H1 (cell line): ENCODE measurements around the gene FUNDC1. TPM values are rescaled to one million over a fixed set of nuclear protein-coding genes. Genes with fewer than 3 reads are reported as not detected.

Experiments used
- EP300 ChIP-seq, 2 experiments: IDR thresholded peaks; 1 replicate in 1 of 2; 2 replicates in 1 of 2; pipeline ENCODE4 v1.6.1; 2011 to 2012; ENCODE audit warnings: low read depth in 2 of 2, low read length in 2 of 2, mild to moderate bottlenecking in 2 of 2, borderline replicate concordance in 1 of 2, inconsistent platforms in 1 of 2, moderate library complexity in 1 of 2
- JUND ChIP-seq: IDR thresholded peaks from 2 replicates; pipeline ENCODE4 v1.6.1; 2011; ENCODE audit warnings: mild to moderate bottlenecking, improper control_type of control experiment, low read length
- MAFK ChIP-seq: IDR thresholded peaks from 2 replicates; pipeline ENCODE4 v1.6.1; 2012; ENCODE audit warnings: low read depth, mild to moderate bottlenecking, improper control_type of control experiment, low read length
- MAX ChIP-seq: IDR thresholded peaks from 2 replicates; pipeline ENCODE4 v1.6.1; 2012; ENCODE audit warnings: inconsistent platforms
- SAP30 ChIP-seq: fragments of 300-600 bp; sonication (generic); IDR thresholded peaks from 2 replicates; pipeline ENCODE4 v1.7.1; 2012; ENCODE audit warnings: low read length, moderate library complexity, mild to moderate bottlenecking, inconsistent platforms; ENCODE audit not compliant: insufficient read depth, insufficient replicate concordance
- SIN3A ChIP-seq, 2 experiments: IDR thresholded peaks in 1 of 2; conservative IDR thresholded peaks in 1 of 2; 2 replicates each; pipeline ENCODE4 v1.6.1; 2011 to 2012; ENCODE audit warnings: low read length in 2 of 2, improper control_type of control experiment in 1 of 2, low read depth in 1 of 2, mild to moderate bottlenecking in 1 of 2
- SP4 ChIP-seq: IDR thresholded peaks from 2 replicates; pipeline ENCODE4 v1.6.1; 2012; ENCODE audit warnings: low read length, inconsistent platforms
- TAF7 ChIP-seq: optimal IDR thresholded peaks from 2 replicates; pipeline ENCODE3; 2011; ENCODE audit warnings: low read depth, mild to moderate bottlenecking, inconsistent platforms, low read length, moderate library complexity, borderline replicate concordance
- TCF12 ChIP-seq: IDR thresholded peaks from 2 replicates; pipeline ENCODE4 v1.6.1; 2011; ENCODE audit warnings: low read depth, mild to moderate bottlenecking, low read length
- polyA plus RNA-seq, 7 experiments: library from polyadenylated mRNA; depleted of rRNA in 3 of 7; stranded (reverse) in 5 of 7; unstranded in 2 of 7; fragments of >200 nt in 5 of 7; fragments of 200-250 nt in 2 of 7; gene quantifications; 1 replicate in 5 of 7; 2 replicates in 1 of 7; 4 replicates in 1 of 7; pipeline versions ENCODE4 v1.2.1 to v1.2.3, GENCODE V29; 2011 to 2013; ENCODE audit warnings: missing spikeins in 2 of 7, mixed read lengths in 2 of 7
- total RNA-seq: library from RNA; stranded (reverse); fragmentation: NEBNext Ultra II Directional; extraction: Animal tissue kit (Norgen Biotek cat#: 25700); gene quantifications from 2 replicates; pipeline ENCODE4 v1.2.1, GENCODE V29; 2021
- TF ChIP-seq, protein P1 (sequence below): fragments of 300-600 bp; sonication (generic); IDR thresholded peaks from 2 replicates; pipeline ENCODE4 v1.7.1; 2012; ENCODE audit warnings: low read length, moderate library complexity, mild to moderate bottlenecking, inconsistent platforms; ENCODE audit not compliant: insufficient replicate concordance

FUNDC1 gene
- total and polyA plus RNA-seq, 2 of the 8 experiments (the other 6 are each of a cell fraction or from before 2014, with no cell fraction given), result 13.7 to 24.1 TPM

GRCh38 chrX:44474410-44474809 lies 68.2 kb downstream of the FUNDC1 start (continued):
- TF ChIP-seq, protein P1, sequence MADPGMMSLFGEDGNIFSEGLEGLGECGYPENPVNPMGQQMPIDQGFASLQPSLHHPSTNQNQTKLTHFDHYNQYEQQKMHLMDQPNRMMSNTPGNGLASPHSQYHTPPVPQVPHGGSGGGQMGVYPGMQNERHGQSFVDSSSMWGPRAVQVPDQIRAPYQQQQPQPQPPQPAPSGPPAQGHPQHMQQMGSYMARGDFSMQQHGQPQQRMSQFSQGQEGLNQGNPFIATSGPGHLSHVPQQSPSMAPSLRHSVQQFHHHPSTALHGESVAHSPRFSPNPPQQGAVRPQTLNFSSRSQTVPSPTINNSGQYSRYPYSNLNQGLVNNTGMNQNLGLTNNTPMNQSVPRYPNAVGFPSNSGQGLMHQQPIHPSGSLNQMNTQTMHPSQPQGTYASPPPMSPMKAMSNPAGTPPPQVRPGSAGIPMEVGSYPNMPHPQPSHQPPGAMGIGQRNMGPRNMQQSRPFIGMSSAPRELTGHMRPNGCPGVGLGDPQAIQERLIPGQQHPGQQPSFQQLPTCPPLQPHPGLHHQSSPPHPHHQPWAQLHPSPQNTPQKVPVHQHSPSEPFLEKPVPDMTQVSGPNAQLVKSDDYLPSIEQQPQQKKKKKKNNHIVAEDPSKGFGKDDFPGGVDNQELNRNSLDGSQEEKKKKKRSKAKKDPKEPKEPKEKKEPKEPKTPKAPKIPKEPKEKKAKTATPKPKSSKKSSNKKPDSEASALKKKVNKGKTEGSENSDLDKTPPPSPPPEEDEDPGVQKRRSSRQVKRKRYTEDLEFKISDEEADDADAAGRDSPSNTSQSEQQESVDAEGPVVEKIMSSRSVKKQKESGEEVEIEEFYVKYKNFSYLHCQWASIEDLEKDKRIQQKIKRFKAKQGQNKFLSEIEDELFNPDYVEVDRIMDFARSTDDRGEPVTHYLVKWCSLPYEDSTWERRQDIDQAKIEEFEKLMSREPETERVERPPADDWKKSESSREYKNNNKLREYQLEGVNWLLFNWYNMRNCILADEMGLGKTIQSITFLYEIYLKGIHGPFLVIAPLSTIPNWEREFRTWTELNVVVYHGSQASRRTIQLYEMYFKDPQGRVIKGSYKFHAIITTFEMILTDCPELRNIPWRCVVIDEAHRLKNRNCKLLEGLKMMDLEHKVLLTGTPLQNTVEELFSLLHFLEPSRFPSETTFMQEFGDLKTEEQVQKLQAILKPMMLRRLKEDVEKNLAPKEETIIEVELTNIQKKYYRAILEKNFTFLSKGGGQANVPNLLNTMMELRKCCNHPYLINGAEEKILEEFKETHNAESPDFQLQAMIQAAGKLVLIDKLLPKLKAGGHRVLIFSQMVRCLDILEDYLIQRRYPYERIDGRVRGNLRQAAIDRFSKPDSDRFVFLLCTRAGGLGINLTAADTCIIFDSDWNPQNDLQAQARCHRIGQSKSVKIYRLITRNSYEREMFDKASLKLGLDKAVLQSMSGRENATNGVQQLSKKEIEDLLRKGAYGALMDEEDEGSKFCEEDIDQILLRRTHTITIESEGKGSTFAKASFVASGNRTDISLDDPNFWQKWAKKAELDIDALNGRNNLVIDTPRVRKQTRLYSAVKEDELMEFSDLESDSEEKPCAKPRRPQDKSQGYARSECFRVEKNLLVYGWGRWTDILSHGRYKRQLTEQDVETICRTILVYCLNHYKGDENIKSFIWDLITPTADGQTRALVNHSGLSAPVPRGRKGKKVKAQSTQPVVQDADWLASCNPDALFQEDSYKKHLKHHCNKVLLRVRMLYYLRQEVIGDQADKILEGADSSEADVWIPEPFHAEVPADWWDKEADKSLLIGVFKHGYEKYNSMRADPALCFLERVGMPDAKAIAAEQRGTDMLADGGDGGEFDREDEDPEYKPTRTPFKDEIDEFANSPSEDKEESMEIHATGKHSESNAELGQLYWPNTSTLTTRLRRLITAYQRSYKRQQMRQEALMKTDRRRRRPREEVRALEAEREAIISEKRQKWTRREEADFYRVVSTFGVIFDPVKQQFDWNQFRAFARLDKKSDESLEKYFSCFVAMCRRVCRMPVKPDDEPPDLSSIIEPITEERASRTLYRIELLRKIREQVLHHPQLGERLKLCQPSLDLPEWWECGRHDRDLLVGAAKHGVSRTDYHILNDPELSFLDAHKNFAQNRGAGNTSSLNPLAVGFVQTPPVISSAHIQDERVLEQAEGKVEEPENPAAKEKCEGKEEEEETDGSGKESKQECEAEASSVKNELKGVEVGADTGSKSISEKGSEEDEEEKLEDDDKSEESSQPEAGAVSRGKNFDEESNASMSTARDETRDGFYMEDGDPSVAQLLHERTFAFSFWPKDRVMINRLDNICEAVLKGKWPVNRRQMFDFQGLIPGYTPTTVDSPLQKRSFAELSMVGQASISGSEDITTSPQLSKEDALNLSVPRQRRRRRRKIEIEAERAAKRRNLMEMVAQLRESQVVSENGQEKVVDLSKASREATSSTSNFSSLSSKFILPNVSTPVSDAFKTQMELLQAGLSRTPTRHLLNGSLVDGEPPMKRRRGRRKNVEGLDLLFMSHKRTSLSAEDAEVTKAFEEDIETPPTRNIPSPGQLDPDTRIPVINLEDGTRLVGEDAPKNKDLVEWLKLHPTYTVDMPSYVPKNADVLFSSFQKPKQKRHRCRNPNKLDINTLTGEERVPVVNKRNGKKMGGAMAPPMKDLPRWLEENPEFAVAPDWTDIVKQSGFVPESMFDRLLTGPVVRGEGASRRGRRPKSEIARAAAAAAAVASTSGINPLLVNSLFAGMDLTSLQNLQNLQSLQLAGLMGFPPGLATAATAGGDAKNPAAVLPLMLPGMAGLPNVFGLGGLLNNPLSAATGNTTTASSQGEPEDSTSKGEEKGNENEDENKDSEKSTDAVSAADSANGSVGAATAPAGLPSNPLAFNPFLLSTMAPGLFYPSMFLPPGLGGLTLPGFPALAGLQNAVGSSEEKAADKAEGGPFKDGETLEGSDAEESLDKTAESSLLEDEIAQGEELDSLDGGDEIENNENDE, result no peak
- TF ChIP-seq MAX, result no peak
- TF ChIP-seq MAFK, result no peak
- TF ChIP-seq SP4, result no peak
- no peak for TF ChIP-seq TCF12
- TF ChIP-seq EP300 (IDR thresholded peaks at IDR 0.05; ENCODE audit: borderline replicate concordance in 1 of 2, low read depth in 2 of 2, low read length in 2 of 2), result no peak
- no peak for TF ChIP-seq JUND
- no peak for TF ChIP-seq SAP30
- TF ChIP-seq SIN3A (conservative IDR thresholded peaks at IDR 0.05 in 1 of 2, IDR thresholded peaks at IDR 0.05 in 1 of 2; ENCODE audit: low read depth in 1 of 2, low read length in 2 of 2), result no peak
- TF ChIP-seq TAF7, result no peak
